ENCODE results near the gene DVL1. TPM values are rescaled to one million over a fixed set of nuclear protein-coding genes. Genes with fewer than 3 reads are reported as not detected.
A peak's percentile ranks its signal among the peaks of the same experiment; 100 is the strongest.

Gene DVL1
- total and polyA plus RNA-seq, 9 of the 15 experiments (the other 6 are each of a cell fraction or from before 2014, with no cell fraction given) = 0.62 to 135 (median 24.3) TPM

GRCh38 chr1:1293263-1294249 lies 55.7 kb downstream of the DVL1 start (continued):
- TF ChIP-seq ZHX1 (conservative IDR thresholded peaks at IDR 0.05; ENCODE audit: low read length) = no peak
- TF ChIP-seq BRF1 (IDR thresholded peaks at IDR 0.05; ENCODE audit: borderline replicate concordance, extremely low read depth, insufficient read length) = no peak
- TF ChIP-seq SAP30 (IDR thresholded peaks at IDR 0.05; ENCODE audit: borderline replicate concordance, insufficient read depth, low read depth, low read length, poor library complexity, severe bottlenecking) = no peak
- TF ChIP-seq ZFP1 (CRISPR knock-in tag; IDR thresholded peaks at IDR 0.05) = no peak
- no peak for TF ChIP-seq SMARCA4 (IDR thresholded peaks at IDR 0.05)
- peak; percentile 15 to 66; a peak in 2 of 4 replicates for TF ChIP-seq MAZ (CRISPR knock-in tag; conservative IDR thresholded peaks at IDR 0.05 in 1 of 2, IDR thresholded peaks at IDR 0.05 in 1 of 2)
- peak; percentile 48; the same call in 1 of the 2 replicates for TF ChIP-seq VEZF1 (CRISPR knock-in tag; IDR thresholded peaks at IDR 0.05)
- no peak for TF ChIP-seq RNF2 (IDR thresholded peaks at IDR 0.05)
- TF ChIP-seq CLOCK (CRISPR knock-in tag; IDR thresholded peaks at IDR 0.05; ENCODE audit: borderline replicate concordance) = no peak
- TF ChIP-seq EP300 (IDR thresholded peaks at IDR 0.05; ENCODE audit: low read length) = no peak
- no peak for TF ChIP-seq HMBOX1 (IDR thresholded peaks at IDR 0.05)
- TF ChIP-seq NRF1 (conservative IDR thresholded peaks at IDR 0.05 in 1 of 2, IDR thresholded peaks at IDR 0.05 in 1 of 2) = peak; percentile 39 to 51; a peak in 3 of 4 replicates
- no peak for TF ChIP-seq ASH1L (IDR thresholded peaks at IDR 0.05; ENCODE audit: borderline replicate concordance, low read depth, partially characterized antibody)
- TF ChIP-seq ZNF175 (CRISPR knock-in tag; IDR thresholded peaks at IDR 0.05; ENCODE audit: low read depth) = no peak
- no peak for TF ChIP-seq NFATC3 (IDR thresholded peaks at IDR 0.05)
- TF ChIP-seq ZNF717 (CRISPR knock-in tag; IDR thresholded peaks at IDR 0.05) = no peak
- TF ChIP-seq ZNF165 (CRISPR knock-in tag; IDR thresholded peaks at IDR 0.05; ENCODE audit: borderline replicate concordance) = no peak
- TF ChIP-seq SP1 (CRISPR knock-in tag; IDR thresholded peaks at IDR 0.05) = peak; percentile 95
- TF ChIP-seq ZBTB7A (IDR thresholded peaks at IDR 0.05; ENCODE audit: borderline replicate concordance, control insufficient read depth, low read depth, low read length) = peak; percentile 41; the same call in 1 of the 2 replicates
